Erythroblast (primary cell): ENCODE data around the gene MTHFR.

ENCODE experiments used
- DNase-seq, 2 experiments: peaks; one replicate each; lab custom pipeline; 2025; lab: John Stamatoyannopoulos, UW
- GATA1 ChIP-seq: IDR thresholded peaks from 2 replicates; pipeline ENCODE4 v1.6.1; 2011; ENCODE audit warnings: low read depth, mild to moderate bottlenecking, control low read depth, low read length, moderate library complexity
- POLR2A ChIP-seq: IDR thresholded peaks from 2 replicates; pipeline ENCODE4 v1.6.1; 2011; ENCODE audit warnings: mild to moderate bottlenecking, low read length

Gene MTHFR

DNA sequence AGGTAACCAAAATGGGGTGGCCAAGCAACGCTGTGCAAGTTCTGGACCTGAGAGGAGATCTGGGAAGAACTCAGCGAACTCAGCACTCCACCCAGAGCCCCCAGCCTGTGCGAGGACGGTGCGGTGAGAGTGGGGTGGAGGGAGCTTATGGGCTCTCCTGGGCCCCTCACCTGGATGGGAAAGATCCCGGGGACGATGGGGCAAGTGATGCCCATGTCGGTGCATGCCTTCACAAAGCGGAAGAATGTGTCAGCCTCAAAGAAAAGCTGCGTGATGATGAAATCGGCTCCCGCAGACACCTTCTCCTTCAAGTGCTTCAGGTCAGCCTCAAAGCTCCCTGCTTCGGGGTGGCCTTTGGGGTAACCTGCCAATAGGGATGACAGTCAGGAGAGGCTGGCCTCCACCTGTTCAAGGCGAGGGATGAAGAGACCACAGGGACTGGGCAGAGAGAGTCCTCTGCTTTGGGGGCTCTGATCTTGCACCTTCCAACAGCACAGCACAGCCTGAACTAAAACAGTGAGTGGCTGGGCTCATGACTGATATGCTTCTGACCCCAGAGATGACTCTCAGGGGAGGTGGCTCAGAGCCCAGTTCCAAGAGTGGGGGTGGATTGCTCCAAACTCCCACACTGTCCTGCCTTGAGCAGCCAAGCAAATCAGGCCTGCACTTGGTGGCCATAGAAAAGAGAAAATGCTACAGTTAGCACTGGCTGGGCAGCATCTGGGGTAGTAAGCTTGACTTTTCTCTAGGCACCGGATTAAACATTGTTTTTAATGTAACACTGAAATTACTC lies 9.5 kb downstream of the MTHFR start:
- peak; percentile 82 to 84 for DNase-seq
- TF ChIP-seq GATA1 (no peak), POLR2A (peak; percentile 44)

DNA sequence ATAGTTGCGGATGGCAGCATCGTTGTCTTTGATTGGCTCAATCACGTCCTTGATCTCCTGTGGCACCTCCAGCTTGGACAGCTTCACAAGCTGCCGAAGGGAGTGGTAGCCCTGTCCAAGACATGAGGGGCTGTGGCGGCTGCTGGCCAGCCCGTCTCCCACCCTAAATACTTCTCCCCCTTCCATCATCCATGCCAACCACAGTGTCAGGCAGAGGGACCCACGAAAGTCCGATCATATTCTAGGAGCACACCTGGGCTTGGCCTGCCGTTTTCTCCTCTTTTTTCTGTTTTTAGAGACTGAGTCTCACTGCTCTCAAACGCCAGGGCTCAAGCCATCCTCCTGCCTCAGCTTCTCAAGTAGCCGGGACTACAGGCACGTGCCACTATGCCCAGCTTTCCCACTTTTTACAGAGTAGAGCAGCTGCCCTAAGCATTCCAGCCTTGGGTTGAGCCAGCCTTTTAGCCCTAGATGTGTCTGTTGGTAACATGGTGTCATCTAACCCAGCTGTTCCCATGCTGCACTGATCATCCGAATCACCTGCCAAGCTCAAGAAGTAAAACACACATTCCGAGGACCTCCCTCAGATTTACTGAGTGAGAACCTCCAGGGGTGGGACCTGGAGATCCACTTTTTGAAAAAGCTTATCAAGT lies 10.4 kb downstream of the MTHFR start:
- DNase-seq = no peak
- TF ChIP-seq POLR2A = no peak
- no peak for TF ChIP-seq GATA1

DNA sequence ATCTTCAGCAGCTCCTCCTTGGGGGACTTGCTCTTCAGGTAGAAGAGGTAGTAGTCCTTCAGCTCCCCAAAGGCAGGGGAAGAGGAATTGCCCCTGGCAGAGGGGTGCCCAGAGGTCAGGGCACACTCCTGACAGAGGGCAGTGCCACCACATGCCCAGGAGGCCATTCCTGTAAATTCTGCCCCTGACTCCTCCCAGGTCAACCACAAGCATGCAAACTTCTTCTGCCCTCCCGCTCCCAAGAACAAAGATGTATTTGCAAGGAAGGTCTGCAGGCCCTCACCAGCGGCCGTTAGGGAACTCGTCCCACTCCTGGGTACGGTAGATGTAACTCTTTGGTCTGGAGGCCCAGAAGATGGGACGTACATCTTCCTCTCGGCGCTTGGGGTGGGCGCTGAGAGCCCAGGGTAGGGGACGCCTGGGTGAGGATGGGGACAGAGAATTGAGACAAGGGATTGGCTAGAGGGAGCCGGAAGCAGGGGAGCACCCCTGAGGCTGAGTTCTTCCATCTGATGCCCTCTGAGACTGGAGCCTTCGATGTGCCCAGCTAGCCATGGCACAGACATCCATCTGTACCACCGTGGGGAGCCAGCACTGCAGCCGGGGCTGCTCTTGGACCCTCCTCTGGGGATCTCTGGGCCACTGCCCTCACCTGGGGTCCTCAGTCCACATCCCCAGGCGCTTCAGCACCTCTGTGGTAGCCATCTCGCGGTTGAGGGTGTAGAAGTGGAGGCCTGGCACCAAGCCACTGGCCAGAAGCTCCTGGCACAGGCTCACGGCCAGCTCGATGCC lies 11.1 kb downstream of the MTHFR start:
- TF ChIP-seq POLR2A (no peak), GATA1 (no peak)
- no peak for DNase-seq

DNA sequence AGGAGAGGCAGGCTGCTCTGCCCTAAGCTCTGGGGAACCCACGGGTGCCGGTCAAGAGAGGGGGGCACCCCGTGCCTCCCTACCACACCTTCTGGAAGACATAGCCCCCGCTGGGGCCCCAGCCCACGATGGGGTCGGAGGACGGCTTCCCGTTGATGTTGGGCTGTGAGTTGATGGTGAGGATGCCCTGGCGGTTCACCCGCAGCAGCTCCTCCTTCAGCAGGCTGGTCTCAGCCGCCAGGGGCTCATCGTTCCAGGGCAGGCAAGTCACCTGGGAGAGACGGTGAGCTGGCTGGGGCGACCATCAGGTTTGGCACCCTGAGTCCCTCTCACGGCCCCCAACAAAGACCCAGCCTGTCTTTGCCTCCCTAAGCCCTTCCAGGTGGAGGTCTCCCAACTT lies 11.9 kb downstream of the MTHFR start:
- no peak for DNase-seq
- no peak for TF ChIP-seq POLR2A
- TF ChIP-seq GATA1 = no peak

DNA sequence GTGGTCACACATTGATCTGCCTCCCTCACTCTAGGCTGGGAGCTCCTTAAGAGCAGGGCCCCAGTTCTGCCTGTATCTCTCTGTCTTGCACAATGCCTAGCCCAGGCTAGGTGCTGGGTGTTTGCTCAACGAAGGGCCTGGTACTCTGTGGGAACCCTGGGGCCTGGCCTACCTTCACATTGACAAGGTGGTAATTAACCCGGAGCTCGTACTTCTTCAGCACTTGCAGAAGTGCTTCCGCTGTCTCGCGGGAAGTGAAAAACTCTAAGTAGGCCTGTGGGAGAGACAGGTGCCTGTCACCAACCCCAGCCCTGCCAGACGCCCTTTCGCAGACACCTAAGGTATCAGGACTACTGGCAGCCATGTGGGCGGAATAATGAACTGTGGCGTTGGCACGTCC lies 13.7 kb downstream of the MTHFR start:
- TF ChIP-seq POLR2A (no peak), GATA1 (no peak)

DNA sequence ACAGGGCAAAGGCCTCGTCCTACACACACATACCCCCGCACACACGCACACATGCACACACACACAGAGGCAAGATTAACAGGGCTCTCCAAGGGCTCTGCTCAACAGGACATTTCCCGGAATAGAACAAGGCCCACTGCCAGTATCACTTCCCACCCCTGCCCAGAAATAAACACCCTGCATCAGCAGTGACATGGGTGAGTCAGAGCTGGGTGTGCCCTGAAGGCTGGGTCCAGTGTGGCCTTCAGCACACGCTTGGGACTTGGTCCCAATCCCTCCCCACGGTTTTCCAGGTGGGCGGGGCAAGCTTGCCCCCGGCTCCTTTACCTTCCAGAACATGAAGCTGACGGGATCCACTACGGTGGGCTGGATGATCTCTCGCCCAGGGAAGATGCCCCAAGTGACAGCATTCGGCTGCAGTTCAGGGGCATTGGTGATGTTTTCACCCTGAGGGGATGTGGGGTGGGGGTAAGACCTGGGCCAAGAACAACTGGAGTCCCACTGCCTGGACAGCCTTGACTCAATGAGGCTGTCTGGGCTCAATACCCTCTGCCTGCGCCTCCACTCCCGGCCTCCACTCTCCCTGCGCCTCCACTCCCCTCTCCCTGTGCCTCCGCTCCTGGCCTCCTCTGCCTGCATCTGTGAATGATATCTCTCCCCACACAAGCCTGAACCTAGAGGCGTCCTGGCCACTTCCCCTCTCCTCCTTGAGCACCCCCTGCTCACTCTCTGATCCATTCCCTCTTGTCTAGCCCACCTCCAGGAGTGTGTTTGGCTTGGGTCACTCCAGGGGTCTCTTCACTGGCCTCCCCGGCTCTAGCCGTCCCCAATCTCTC lies 14.7 kb downstream of the MTHFR start:
- no peak for TF ChIP-seq GATA1
- peak; percentile 70 for TF ChIP-seq POLR2A
- peak; percentile 85 to 92 for DNase-seq

More for the DNA sequence above, 13.7 kb downstream of the MTHFR start:
- peak in 1 of 2 experiments; percentile 57 for DNase-seq

DNA sequence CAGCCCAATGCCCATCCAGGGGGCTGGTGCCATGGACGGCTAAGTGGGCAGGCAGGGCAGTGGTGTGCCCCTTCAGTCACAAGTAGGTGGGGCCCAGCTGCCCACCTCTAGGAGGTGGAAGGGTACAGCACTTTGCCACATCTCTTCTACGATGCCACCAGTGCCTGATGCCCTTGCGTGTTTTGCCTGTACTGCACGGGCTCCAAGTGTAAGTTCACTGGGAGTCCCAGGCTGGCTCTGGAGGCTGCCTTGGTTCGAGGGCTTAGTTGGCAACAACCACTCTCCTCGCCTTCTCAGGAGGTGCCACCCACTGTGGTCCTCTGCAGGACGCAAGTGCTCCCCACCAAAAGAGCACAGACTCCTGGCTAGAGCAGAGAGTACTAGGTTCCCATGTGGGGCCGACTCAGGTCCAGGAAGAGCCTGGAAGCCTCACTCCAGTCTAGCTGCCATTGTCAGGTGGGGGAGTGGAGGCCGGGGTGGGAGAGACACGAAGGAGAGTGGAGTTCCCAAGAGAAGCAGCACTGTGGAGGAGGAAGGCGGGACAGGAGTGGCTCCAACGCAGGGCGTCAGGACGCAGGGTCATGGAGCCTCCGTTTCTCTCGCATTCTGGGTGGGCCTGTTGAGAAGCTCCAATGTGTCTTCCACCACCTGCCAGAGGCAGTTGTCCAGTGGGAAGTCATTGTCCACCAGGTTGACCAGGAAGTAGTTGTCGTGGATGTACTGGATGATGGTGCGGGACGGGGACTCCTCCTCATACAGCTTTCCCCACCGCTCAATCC lies 15.5 kb downstream of the MTHFR start:
- no peak for TF ChIP-seq GATA1
- no peak for TF ChIP-seq POLR2A
- DNase-seq = no peak

DNA sequence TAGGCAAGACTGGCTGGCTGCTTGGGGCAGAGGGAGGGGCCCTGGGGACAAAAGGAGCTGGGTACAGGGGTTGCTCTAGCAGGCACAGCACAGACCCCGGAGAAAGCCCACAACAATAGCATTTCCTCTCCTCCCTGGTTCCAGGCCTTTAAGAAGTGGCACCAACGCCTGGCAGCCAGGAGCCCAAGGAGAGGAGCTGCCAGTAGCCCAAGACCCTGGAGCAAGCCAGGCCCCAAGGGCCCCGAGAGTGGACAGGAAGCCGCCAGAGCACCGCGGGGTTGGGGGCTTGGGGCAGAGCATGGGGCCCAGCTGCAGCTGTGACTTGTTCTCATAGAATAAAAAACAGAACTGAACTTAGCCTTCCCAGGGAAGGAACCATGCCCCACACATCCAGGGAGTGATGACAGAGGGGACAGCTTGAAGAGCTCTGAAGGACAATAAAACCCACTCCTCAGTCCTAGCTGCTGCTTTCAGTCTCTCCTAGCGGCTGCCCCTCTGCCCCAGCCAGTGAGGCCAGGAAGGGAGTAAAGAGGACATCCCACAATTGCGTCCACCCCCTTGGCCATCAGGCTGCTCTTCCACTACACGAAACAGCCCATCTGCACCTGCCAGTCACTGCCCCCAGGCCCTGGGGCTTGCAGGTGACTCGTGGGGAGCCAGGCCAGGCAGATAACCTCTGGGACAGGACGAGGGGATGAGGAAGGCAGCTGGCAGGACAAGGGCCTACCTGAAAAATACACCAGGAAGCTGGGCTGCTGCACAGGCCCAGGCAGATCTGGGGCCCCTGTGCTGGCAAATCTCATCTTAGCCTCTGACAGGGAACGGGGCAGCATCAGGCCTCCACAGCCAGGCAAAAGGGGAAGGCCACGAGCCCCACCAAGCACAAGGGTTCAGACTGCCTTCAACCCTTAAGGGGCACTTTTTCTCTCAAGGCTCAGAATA lies 16.4 kb downstream of the MTHFR start:
- no peak for DNase-seq
- TF ChIP-seq POLR2A (peak; percentile 18), GATA1 (no peak)

DNA sequence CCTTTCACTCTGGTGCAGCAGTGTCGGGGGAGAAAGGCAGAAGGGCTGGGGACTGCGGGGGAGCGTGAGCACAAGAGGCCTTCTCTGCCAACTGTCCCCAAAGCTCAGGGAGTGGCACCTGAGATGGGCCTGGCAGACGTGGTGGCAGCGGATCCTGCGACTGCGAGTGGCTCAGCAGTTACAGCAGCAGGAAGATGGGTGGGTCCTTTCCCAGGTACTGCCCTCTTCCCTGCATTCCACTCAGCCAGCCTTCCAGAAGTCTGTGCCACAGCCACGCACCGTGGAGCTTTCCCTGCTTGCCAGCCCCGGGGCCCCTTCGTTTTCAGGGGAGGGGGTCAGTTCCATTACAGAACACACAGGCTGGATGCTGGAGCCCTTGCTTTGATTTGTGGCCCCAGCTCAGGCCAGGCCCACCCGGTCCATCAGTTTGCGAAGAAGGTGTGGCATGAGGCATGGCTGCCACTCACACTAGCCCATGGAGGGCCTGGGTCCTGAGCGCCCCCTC lies 17.2 kb downstream of the MTHFR start:
- no peak for TF ChIP-seq GATA1
- TF ChIP-seq POLR2A = peak; percentile 13
- no peak for DNase-seq

DNA sequence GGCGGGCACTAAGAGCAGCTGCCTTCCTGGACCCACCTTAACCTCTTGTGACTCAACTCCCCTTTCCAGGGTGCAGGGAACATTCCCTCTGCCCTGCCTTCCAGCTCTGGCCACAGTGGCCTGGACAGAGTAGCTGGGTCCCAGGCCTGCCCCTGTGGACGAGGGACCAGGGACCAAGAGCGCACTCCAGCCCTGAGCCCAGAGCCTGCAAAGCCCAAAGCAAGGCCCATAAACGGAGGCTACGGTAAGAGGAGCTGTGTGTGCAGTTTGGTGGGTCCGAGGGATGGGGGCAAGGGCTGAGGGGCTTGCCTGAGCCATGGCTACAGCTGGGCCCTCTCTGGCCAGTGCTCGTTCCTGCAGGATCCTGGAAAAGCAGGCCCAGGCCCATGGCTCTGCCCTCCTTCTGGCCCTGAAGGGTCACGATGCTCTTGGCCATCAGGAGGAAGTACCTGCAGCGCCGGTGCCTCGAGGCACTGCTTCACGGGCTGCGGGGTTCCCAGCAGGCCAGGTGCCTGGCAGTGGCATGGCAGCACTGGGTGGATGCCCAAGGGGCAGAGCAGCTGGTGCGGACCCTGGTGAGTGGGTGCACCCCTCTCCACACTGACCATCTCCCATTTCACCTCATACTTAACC lies 17.8 kb downstream of the MTHFR start:
- no peak for DNase-seq
- TF ChIP-seq POLR2A (peak; percentile 59), GATA1 (no peak)
